ENCODE results near the gene RGS11. TPM values are rescaled to one million over a fixed set of nuclear protein-coding genes. Genes with fewer than 3 reads are reported as not detected.

Gene RGS11
- total RNA-seq, 2 experiments from 2014 or later: not detected

DNA sequence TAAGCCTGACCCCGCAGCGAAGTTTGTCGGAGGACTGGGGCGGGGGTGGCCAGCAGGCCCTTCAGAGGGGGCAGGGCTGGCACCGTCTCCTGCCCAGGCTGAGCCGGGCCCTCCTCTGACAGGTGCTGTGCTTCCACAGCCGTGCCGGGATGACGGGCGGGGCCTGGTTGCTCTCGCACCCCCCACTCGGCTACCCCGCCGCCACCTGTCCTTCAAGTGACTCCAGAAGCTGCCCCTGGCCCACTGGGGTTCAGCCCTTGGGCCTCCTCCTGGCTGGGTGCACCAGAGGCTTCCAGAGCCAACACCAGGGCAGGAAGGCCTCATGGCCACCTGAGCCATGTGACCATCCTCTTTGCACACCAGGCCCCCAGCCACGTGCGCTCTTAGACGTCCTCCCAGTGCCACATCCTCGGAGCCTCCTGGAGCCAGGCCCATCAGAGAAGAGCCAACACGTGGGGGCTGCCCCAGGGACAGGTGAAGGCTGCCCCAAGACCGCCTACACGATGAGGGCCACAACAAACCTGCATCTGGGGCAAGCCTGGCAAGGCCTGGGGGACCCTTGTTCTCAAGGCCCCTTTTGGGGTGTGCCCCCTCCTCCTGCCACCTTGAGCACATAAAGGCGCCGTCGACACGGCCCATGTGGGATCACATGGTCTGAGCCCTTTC is 14.4 kb upstream of the RGS11 start:
- DNase-seq (no peak), ATAC-seq (no peak)
- CTCF ChIA-PET: no interaction called here
- Mint-ChIP-seq H3K4me3 (no peak overlapping the region), H3K9me3 (ENCODE audit: low read depth) (no peaks in the 10 kb centered on the region), H3K27ac (no peak overlapping the region), H3K4me1 (no peaks in the 10 kb centered on the region), H3K27me3 (no peaks in the 10 kb centered on the region), H3K36me3 (peaks cover 3% of the 10 kb centered on the region)

DNA sequence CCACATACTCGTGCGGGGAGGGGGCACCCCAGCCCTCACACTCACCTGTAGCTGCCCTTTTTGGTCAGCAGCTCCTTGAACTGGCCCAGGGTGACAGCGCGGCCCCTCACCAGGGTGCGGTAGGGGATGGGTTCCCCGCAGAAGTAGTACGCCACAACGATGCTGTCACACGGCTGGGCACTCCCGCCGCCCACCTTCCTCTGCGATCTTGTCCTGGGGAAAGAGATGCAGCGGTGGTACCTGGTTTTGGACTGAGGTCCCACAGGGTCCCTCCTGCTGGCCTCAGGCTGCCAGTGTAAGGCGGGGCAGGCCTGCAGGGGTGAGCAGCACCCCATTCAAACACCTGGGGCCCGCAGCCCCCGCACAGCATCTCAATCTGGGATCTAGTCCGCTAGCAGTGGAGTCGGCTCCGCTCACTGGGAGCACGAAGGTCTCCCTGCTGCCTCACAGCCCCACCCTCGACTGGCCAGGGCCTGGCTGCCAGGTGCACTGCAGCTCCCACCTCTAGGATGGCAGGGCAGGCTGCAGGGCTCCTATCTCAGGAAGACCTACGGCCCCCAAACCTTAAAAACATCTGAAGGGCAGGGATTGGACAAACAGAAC is 13.8 kb upstream of the RGS11 start:
- Mint-ChIP-seq H3K36me3 (peaks cover 3% of the 10 kb centered on the region), H3K27ac (no peak overlapping the region), H3K4me3 (no peak overlapping the region), H3K27me3 (no peaks in the 10 kb centered on the region), H3K4me1 (no peaks in the 10 kb centered on the region), H3K9me3 (ENCODE audit: low read depth) (no peaks in the 10 kb centered on the region)
- CTCF ChIA-PET: no interaction called here
- DNase-seq (no peak), ATAC-seq (no peak)

DNA sequence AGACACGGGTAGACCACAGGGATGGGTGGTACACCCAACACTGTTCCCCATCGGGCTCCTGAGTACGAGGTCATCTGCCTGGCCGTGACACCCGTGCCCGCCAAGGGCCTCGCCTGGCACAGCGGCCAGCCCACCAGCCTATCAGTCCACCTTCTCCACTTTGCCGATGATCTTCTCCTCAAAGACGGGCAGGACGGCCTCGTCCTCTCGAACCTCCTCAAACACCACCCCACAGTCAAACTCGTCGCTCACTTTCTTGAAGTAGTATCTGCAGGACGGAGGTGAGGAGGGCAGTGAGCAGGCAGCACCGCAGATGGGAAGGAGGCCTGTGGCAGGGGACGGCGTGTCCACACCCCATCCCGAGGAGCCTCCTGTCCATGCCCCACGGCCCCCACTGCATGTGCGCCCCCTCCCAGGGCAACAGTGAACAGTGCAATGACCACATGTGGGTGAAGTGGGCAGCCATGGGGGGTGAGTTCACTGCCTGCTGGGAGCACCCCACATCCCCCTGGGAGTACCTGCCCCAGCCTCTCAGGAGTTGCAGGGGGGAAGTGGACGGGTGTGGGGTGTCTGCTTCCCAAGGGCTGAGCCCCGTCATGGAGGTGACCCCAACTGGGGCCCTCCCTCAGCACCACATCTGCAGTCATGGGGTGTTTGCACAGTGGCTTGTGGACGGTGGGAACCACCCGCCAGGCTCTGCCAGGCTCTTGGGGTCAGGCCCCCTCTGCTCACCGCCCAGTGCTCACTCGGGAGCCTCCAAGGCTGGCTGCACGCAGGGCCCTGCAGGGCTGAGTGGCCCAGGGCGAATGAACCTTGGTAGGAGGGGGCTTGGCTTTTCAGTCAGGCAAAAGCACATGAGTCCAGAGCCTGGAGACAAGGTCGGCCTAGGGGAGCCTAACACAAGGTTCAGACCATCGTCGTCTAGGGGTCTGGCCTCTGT is 12.5 kb upstream of the RGS11 start:
- H3K27me3 Mint-ChIP-seq: no peaks in the 10 kb centered on the region
- CTCF ChIA-PET: no interaction called here
- DNase-seq: no peak
- no peaks in the 10 kb centered on the region for H3K4me1 Mint-ChIP-seq
- H3K9me3 Mint-ChIP-seq (ENCODE audit: low read depth): no peaks in the 10 kb centered on the region
- H3K36me3 Mint-ChIP-seq: peaks cover 3% of the 10 kb centered on the region
- ATAC-seq: no peak
- H3K4me3 Mint-ChIP-seq: no peak overlapping the region
- H3K27ac Mint-ChIP-seq: no peak overlapping the region

DNA sequence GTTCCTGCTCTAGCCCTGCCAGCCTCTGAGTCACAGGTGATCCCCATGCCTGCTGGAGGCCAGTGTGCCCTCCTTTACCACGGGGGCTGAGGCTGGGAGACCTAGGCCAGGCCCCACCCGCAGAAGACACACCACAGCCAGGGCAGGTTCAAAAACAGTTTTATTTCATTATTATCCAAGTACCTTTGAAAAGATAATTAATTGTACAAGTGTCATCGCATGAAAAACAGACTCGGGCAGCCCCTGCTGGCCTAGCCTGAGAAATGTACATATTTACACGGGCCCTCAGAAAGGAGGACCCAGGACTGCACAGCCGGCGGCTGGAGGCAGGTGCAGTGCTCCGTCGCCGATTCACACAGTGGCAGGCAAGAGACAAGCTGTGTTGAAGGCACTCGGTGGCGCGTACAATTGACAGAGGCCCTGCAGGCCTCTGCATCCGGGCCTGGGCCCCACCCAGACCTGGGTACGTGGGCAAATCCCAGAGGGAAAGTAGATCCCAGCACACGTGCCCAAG is 11.6 kb upstream of the RGS11 start:
- H3K4me3 Mint-ChIP-seq: no peak overlapping the region
- no peak overlapping the region for H3K27ac Mint-ChIP-seq
- H3K9me3 Mint-ChIP-seq (ENCODE audit: low read depth): no peaks in the 10 kb centered on the region
- CTCF ChIA-PET: interaction anchor here (0.6 kb wide), 1 partner anchor 1418 kb away, joined by 4 read pairs; no protein-coding TSS in a partner anchor
- ATAC-seq: no peak
- H3K4me1 Mint-ChIP-seq: no peaks in the 10 kb centered on the region
- DNase-seq: no peak
- no peaks in the 10 kb centered on the region for H3K27me3 Mint-ChIP-seq
- peaks cover 3% of the 10 kb centered on the region for H3K36me3 Mint-ChIP-seq

DNA sequence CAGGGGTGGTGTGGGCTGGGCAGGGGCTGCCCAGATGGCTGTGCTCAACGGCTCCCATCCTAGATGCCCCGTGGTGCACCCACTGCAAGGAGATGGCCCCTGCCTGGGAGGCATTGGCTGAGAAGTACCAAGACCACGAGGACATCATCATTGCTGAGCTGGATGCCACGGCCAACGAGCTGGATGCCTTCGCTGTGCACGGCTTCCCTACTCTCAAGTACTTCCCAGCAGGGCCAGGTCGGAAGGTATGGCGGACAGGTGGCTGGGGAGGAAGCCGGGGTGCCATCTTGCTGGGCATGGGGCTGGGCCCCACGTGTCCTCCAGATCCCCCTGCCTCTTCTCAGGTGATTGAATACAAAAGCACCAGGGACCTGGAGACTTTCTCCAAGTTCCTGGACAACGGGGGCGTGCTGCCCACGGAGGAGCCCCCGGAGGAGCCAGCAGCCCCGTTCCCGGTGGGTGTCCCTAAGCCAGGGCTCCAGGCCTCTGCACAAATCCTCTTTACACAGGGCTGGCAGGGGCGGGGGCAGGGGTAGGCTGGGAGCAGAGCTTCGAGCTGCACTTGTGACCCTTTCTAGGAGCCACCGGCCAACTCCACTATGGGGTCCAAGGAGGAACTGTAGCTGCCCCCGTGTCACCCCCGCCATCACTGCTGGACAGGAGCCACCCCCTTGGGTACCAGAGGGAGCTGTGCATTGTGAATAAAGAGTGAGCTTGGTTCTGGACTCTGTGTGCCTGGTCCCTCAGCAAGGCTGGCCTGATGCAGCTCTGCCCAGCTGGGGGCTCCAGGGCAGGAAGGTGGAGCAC is 10.9 kb upstream of the RGS11 start:
- Mint-ChIP-seq H3K27ac (no peak overlapping the region), H3K9me3 (ENCODE audit: low read depth) (no peaks in the 10 kb centered on the region)

DNA sequence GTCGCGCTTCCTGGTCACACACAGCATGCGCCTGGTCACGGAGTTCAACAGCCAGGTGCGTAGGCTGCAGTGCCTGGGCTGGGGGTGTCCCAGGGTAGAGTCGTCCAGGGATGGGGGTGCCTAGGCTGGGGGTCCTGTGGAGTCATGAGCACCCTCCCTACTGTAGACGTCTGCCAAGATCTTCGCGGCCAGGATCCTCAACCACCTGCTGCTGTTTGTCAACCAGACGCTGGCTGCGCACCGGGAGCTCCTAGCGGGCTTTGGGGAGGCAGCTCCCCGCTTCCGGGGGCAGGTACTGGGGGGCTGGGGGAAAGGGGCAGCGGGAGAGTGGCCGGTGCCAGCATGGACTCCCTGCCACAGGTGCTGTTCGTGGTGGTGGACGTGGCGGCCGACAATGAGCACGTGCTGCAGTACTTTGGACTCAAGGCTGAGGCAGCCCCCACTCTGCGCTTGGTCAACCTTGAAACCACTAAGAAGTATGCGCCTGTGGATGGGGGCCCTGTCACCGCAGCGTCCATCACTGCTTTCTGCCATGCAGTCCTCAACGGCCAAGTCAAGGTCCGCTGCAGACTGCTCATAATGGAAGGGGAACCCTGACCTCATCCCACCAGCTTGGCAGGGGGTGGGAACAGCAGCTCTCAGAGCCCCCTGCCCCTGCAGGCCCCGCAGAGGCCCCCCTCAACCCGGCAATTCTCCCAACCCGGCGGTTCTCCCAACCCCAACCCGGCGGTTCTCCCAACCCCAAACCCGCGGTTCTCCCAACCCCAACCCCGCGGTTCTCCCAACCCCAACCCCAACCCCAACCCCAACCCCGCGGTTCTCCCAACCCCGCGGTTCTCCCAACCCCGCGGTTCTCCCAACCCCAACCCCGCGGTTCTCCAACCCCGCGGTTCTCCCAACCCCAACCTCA is 9.7 kb upstream of the RGS11 start:
- no peaks in the 10 kb centered on the region for H3K4me1 Mint-ChIP-seq

More for the DNA sequence above, 10.9 kb upstream of the RGS11 start:
- Mint-ChIP-seq H3K4me1 (no peaks in the 10 kb centered on the region), H3K27me3 (no peaks in the 10 kb centered on the region), H3K36me3 (peaks cover 3% of the 10 kb centered on the region), H3K4me3 (no peak overlapping the region)
- ATAC-seq (no peak), DNase-seq (no peak)
- CTCF ChIA-PET: interaction anchor here (0.5 to 0.6 kb wide), 2 partner anchors 8 to 1418 kb away, joined by 3 to 4 read pairs; no protein-coding TSS in a partner anchor

DNA sequence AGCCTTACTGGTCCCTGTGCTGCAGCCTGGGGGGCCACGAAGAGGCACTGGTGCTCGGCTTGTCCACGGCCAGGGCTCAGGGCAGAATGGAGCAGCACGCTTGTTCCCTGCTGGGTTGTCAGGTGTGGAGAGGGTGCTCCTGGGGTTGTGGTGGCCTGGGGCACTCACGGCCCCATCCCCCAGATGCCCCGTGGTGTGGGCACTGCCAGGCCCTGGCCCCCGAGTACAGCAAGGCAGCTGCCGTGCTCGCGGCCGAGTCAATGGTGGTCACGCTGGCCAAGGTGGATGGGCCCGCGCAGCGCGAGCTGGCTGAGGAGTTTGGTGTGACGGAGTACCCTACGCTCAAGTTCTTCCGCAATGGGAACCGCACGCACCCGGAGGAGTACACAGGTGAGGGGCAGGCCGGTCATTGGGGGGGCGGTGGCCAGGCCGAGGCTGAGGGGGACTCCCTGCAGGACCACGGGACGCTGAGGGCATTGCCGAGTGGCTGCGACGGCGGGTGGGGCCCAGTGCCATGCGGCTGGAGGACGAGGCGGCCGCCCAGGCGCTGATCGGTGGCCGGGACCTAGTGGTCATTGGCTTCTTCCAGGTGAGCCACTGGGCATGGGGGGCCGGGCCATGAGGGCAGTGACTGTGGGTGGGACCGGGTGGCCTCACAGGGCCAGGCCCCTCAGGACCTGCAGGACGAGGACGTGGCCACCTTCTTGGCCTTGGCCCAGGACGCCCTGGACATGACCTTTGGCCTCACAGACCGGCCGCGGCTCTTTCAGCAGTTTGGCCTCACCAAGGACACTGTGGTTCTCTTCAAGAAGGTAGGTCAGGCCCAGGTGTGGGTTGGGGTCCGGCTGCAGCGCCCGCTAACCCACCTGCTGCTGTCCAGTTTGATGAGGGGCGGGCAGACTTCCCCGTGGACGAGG is 8.7 kb upstream of the RGS11 start:
- Mint-ChIP-seq H3K27ac (no peak overlapping the region), H3K27me3 (peaks cover 2% of the 10 kb centered on the region), H3K4me3 (no peak overlapping the region), H3K36me3 (peaks cover 3% of the 10 kb centered on the region), H3K9me3 (ENCODE audit: low read depth) (no peaks in the 10 kb centered on the region), H3K4me1 (no peaks in the 10 kb centered on the region)
- CTCF ChIA-PET: interaction anchor here (1.1 kb wide), 1 partner anchor 177 kb away, joined by 3 read pairs; no protein-coding TSS in a partner anchor
- DNase-seq (no peak), ATAC-seq (no peak)

More for the DNA sequence above, 9.7 kb upstream of the RGS11 start:
- DNase-seq: no peak
- peaks cover 2% of the 10 kb centered on the region for H3K27me3 Mint-ChIP-seq
- no peak for ATAC-seq
- CTCF ChIA-PET: no interaction called here
- no peak overlapping the region for H3K27ac Mint-ChIP-seq
- H3K9me3 Mint-ChIP-seq (ENCODE audit: low read depth): no peaks in the 10 kb centered on the region
- H3K4me3 Mint-ChIP-seq: no peak overlapping the region
- H3K36me3 Mint-ChIP-seq: peaks cover 3% of the 10 kb centered on the region

DNA sequence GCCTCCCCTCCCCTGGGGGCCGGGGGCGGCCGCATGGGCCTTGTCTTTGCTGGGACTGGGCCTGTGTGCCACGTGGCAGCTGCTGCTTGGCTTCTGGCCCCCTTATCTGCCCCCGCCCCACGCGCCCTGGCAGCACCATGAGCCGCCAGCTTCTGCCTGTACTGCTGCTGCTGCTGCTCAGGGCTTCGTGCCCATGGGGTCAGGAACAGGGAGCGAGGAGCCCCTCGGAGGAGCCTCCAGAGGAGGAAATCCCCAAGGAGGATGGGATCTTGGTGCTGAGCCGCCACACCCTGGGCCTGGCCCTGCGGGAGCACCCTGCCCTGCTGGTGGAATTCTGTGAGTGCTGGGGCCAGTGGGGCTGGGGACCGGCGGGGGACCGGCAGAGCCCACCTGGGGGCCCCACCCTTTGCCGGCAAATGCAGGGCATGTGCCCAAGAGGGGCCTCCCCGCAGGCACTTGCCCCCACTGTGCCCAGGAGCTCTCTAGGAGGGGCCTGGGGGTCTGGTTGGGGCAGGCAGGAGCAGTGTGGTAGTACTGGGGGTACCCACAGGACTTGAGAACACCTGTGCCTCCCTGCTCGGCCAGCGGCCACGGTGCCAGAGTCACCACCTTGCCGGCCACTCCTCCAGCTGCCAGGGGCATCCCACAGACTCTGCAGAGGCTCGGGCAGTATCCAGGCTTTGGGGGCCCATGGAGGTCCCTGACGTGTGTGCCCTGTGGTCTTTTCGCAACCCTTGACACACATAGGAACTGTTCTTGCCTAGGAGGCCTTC is 7.5 kb upstream of the RGS11 start, which contains the start of gene PDIA2:
Gene PDIA2, plus strand, starts transcription at position 132 of the 773 bp plus-strand sequence. Its CDS starts 6 bp downstream, at position 138.
- Mint-ChIP-seq H3K27ac (no peak within 1 kb of the TSS), H3K4me3 (no peak within 1 kb of the TSS), H3K27me3 (peaks cover 14% of the 10 kb centered on the region), H3K9me3 (ENCODE audit: low read depth) (no peaks in the 10 kb centered on the region), H3K4me1 (peaks cover 6% of the 10 kb centered on the region), H3K36me3 (peaks cover 3% of the 10 kb centered on the region)
- CTCF ChIA-PET: no interaction called here
- ATAC-seq (no peak), DNase-seq (no peak)

DNA sequence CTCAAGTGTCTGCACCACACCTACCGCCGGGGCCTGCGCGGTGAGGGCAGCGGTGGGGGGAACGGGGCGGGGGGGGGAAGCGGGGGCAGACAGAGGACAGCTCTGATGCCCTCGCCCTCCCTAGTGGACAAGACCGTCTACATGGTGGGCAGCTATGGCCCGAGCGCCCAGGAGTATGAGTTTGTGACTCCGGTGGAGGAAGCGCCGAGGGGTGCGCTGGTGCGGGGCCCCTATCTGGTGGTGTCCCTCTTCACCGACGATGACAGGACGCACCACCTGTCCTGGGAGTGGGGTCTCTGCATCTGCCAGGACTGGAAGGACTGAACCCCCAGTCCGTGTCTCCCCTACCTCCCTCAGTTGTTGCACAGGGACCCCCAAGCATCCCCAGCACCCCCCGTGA is 6.7 kb upstream of the RGS11 start:
- no peak for DNase-seq
- no peak for ATAC-seq
- H3K27me3 Mint-ChIP-seq: peaks cover 15% of the 10 kb centered on the region
- H3K9me3 Mint-ChIP-seq (ENCODE audit: low read depth): no peaks in the 10 kb centered on the region
- no peak overlapping the region for H3K27ac Mint-ChIP-seq
- H3K4me3 Mint-ChIP-seq: no peak overlapping the region
- H3K4me1 Mint-ChIP-seq: peaks cover 6% of the 10 kb centered on the region
- no peaks in the 10 kb centered on the region for H3K36me3 Mint-ChIP-seq
- CTCF ChIA-PET: no interaction called here

DNA sequence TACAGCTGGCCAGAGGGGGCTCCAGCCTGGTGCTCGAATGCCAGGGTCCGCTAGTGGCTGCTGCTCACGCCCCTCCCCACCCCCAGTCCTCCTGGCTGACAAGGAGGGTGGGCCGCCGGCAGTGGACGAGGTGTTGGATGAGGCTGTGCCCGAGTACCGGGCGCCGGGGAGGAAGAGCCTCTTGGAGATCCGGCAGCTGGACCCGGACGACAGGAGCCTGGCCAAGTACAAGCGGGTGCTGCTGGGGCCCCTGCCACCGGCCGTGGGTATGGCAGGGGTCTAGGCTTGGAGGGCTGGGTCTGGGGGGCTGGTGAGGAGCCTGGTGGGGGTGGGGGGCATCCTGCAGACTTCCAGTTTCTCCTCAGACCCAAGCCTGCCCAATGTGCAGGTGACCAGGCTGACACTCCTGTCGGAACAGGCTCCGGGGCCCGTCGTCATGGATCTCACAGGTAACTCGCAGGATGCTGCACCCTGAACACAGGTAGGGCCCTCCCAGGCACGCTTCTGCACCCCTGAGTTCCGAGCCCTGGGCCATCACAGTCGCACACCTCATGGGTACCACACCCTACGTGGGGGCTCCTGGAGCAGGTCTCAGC is 6.0 kb upstream of the RGS11 start:
- ATAC-seq (no peak), DNase-seq (no peak)
- H3K36me3 Mint-ChIP-seq: no peaks in the 10 kb centered on the region
- H3K4me3 Mint-ChIP-seq: no peak overlapping the region
- H3K27me3 Mint-ChIP-seq: peaks cover 21% of the 10 kb centered on the region
- H3K4me1 Mint-ChIP-seq: peaks cover 6% of the 10 kb centered on the region
- H3K9me3 Mint-ChIP-seq (ENCODE audit: low read depth): no peaks in the 10 kb centered on the region
- CTCF ChIA-PET: interaction anchor here (0.6 kb wide), 1 partner anchor 219 kb away, joined by 6 read pairs; no protein-coding TSS in a partner anchor
- no peak overlapping the region for H3K27ac Mint-ChIP-seq
